Measurements from ENCODE around the gene OR7D4.
"Not testable (repeated sequence)": the region's sequence is repeated elsewhere in the genome, so short reads cannot be mapped to it uniquely, and the experiment has no call there.

OR7D4 gene

DNA sequence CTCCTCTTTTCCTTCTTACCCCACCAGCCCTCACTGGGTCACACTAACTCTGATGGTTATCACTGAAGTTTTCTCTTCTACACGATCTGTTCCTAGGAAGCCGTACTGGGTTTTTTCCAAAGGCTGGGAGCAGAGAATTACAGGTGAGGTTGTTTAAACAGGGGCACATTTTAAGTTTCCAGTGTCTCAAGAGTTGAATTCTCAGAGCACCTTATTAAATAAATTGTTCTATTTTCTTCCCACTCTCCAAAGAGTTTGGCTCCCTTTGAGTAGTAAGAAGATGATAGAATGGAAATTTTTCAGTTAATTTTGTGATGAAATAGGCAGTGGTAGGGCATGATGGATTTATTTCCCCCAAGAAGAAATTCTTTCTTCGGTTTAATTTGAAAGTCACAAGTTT is at the start of gene OR7D4:
OR7D4 (minus strand) TSS at position 101 of the 400 bp plus-strand sequence. CDS start 4,752 bp downstream, outside the sequence.
- no peak within 1 kb of the TSS for H3K27ac ChIP-seq
- DNase-seq (ENCODE audit: low read depth, low spot score), result no peak

DNA sequence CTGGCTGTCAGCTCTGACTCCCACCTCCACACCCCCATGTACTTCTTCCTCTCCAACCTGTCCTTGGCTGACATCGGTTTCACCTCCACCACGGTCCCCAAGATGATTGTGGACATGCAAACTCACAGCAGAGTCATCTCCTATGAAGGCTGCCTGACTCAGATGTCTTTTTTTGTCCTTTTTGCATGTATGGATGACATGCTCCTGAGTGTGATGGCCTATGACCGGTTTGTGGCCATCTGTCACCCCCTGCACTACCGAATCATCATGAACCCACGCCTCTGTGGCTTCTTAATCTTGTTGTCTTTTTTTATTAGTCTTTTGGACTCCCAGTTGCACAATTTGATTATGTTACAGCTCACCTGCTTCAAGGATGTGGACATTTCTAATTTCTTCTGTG is 31.8 kb upstream of the OR7D4 start:
- H3K27ac ChIP-seq, result no peak overlapping the region
- no peak for DNase-seq (ENCODE audit: low read depth, low spot score)

DNA sequence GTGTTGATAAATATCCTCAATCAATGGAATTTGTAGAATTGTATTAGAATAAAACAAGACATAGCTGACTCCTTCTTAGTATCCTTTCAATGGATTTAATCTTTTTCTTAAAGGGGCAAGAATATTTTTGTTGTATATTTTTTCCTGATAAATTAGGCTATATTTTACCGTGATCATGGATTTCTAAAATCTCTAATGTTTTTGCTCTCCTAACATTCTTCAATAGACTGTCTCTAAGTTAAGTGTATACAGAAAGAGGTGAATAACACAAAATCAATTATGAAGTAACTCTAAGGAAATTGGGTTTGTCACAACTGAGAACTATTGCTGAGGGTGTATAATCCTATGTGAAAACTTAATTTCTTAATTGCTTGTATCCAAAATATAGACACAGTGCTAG is 31.2 kb upstream of the OR7D4 start, which contains the start of gene OR7E24:
OR7E24 (plus strand) TSS at position 301 of the 400 bp plus-strand sequence. CDS start 114 bp downstream, outside the sequence.
- DNase-seq (ENCODE audit: low read depth, low spot score), result no peak
- no peak within 1 kb of the TSS for H3K27ac ChIP-seq

DNA sequence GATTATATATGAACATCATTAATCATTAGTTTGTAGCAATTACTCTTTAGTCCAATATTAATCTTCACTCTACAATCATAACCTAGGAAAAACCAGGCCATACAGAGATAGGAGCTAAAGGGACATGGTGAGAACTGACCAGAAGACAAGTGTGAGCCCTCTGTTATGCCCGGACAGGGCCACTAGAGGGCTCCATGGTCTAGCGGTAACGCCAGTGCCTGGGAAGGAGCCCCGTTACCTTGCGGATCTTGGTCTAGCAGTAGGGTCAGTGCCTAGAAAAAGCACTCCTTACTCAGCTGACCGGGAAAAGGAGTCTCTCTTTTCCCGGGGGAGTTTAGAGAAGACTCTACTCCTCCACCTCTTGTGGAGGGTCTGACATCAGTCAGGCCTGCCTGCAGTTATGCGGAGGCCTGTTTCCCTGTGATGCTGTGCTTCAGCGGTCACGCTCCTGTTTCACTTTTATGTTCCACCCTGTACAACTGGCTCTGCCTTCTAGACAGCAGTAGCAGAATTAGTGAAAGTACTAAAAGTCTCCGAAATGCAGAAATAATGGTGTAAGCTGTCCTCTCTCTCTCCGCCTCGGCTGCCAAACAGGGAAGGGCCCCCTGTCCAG is 13.8 kb downstream of the OR7D4 start:
- no peak overlapping the region for H3K27ac ChIP-seq

DNA sequence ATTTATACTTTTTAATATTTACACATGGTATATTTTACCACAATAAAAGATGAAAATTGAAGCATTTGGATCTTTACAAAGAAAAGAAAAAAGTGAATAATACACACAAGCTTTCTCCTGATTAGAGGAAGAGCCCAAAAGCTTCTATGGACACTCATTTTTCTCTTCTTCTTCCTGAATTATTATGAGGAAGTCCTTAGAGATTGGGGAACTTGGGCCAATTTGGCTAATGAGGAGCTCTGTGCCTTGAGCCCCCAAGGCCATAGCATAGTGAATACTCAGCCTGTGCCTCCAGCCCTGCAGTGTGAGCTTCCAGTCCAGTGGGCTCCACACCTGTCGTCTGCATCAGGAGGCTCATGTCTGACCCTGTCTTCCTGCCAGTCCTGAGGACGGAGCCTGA is 21.3 kb downstream of the OR7D4 start:
- DNase-seq (ENCODE audit: low read depth, low spot score); H3K27ac ChIP-seq: not testable (repeated sequence)

More for the DNA sequence above, 13.8 kb downstream of the OR7D4 start:
- no peak for DNase-seq (ENCODE audit: low read depth, low spot score)

DNA sequence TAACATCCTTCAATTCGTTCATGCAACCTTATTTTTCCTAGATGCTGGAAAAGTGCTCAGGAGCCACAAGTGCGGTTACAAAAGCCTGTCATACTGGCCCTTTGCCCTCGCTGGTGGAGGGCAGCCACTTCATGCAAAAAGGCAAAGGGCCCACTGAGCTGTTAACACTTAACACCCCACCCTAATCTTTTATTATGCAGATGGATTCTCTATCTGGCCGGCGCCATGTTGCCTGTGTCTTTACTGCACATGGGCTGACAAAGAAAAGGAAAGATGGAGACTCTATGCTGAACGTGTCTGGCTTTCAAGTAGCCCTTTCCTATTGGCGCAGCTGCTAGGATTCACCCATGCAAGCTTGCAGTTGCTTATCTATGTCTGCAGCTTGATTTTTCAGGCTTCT is 29.9 kb downstream of the OR7D4 start:
- no peak overlapping the region for H3K27ac ChIP-seq
- DNase-seq (ENCODE audit: low read depth, low spot score), result no peak

DNA sequence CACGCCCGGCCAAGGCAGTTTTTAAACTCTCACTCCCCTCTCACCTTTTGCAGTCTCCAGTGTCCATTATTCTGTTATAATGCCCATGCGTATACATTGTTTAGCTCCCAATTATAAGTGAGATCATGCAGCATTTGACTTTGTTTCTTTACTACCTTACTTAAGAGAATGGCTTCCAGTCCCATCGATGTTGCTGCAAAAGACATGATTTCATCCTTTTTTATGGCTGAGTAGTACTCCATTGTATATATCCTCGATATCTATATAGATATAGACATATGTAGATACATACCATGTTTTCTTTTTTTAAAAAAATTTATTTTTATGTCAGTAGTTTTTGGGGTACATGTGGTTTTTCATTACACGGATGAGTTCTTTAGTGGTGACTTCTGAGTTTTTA is 32.2 kb downstream of the OR7D4 start:
- DNase-seq (ENCODE audit: low read depth, low spot score), result no peak
- no peak overlapping the region for H3K27ac ChIP-seq

DNA sequence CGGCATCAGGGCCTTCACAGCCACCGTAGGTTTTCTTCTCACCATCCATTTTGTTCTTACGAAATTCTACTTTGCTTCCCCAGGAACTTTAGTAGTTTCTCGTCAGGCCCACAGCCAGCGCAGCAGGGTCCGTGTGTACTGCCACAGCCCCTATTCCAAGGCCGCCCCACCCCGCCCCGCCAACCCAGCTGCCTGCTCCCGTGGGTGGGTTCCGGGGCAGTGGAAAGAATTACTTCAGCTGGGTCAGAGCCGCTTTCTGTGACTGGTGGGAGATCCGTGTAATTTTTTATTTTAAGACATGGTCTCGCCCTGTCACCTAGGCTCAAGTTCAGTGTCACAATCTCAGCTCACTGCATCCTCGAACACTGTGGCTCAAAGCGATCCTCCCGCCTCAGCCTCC is 36.4 kb downstream of the OR7D4 start:
- no peak for DNase-seq (ENCODE audit: low read depth, low spot score)
- H3K27ac ChIP-seq, result no peak overlapping the region

DNA sequence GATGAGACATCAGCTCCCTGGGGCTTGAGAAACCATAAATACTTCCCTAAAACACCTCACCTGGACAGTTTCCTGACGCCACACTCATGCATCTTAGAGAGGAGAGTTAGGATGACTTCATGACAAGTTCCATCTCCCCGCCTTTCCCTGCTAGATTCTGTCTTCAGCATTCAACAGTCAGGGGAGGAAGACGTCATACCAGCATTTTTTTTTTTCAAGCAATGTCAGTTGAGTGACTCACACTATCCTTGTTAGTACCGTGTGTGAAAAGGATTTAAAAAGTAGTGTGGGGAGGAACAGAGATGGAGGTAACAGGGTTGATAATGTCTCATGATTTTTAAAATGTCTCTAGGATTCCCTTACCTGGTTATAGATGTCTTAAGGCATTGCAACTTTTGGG is 40.5 kb downstream of the OR7D4 start, which contains the start of gene OR7D2:
OR7D2 (plus strand) TSS at position 79 of the 400 bp plus-strand sequence. CDS start 6,803 bp downstream, outside the sequence.
- DNase-seq (ENCODE audit: low read depth, low spot score), result no peak
- H3K27ac ChIP-seq, result no peak within 1 kb of the TSS

DNA sequence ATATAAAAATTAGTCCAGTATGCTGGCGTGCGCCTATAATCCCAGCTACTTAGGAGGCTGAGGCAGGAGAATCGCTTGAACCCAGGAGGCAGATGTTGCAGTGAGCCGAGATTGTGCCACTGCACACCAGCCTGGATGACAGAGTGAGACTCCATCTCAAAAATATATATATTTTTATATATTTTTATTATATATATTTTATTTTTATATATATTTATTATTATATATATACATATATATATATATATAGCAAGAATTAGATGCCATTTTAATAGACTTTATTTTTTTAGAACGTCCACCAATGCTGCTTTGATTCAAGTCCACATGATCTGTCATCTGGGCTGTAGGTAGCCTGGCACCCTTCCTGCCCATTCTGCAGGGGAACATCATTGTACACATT is 44.1 kb downstream of the OR7D4 start:
- no peak overlapping the region for H3K27ac ChIP-seq
- DNase-seq (ENCODE audit: low read depth, low spot score), result no peak

DNA sequence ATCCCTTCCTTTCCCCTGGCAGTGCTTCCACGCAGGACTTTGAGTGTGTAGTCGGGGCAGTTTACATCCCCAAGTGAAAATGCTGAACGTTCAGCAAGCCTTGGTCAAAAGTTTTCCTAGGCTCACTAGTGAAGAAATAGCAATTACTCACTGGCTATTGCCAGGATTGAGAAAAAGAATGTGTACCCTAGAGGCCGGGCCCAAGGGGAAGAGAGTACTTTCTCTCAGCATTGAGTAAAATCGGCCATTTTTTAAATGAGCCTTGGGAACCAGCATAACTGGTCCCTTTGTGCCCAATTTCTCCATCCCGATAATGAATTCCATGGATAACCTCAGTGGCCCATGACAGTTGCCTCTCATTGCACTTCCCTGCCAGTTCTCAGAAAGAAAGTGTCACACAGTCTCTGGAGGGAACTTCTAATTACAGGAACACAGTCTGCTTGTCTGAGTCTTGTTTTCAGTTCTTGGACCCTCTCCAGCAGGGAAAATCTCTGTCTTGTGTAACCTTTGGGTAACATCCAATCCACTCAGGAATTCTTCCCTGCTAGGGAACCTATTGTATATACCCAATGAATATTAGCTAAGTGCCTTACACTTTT is 47.9 kb downstream of the OR7D4 start:
- no peak for DNase-seq (ENCODE audit: low read depth, low spot score)
- no peak overlapping the region for H3K27ac ChIP-seq

DNA sequence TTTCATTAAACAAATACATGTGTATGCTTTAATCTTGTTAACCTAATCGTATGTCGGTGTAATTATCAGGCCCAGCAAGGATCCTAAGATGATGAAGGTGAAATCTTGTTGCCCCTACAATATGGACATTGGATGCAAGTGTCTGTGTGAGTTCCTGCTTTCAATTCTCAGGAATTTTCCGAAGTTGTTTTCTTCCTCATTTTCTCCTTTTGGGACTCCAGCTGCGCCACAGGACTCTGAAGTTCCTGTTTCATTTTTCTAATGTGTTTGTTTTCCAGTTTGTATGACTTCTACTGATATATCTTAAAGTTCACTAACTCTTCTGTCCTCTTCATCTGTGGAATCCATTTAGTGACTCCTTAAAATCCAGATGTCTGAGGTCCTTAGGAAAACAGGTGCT is 52.5 kb downstream of the OR7D4 start:
- no peak for DNase-seq (ENCODE audit: low read depth, low spot score)
- no peak overlapping the region for H3K27ac ChIP-seq

DNA sequence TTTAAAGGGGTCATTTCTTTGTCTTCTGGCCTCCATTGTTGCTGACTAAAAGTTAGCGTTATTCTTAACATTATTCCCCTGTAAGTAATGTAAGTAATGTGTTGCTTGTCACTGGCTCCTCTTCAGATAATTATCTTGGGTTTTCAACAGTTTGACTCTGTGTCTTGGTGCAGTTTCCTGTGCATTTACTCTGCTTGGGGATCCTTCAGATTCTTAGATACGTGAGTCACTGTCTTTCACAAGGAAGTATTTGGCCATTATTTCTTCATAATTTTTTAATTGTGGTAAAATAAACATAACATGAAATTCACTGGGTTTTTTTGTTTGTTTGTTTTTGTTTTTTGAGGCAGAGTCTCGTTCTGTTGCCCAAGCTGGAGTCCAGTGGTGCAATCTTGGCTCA is 54.1 kb downstream of the OR7D4 start:
- H3K27ac ChIP-seq, result no peak overlapping the region
- DNase-seq (ENCODE audit: low read depth, low spot score), result no peak

DNA sequence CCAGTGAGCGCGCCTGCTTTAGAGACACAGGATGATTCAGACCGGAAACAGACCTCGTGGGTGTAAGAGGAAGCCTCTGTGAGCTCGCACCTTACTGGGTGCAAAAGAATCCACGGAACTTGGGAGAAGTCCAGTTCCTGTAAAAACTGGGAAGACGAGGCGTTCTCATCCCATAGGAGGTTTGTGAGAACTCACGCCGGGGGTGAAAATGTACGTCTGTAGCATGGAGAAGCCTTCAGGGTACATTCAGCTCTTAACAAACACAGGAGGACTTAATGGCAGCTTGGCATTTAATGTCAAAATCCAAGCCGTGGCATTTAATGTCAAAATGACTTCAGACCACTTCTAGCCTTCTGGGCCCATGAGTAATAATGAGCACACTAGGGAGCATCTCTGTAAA is 58.0 kb downstream of the OR7D4 start:
- no peak overlapping the region for H3K27ac ChIP-seq
- DNase-seq (ENCODE audit: low read depth, low spot score), result no peak

All from epithelial cell of prostate (primary cell).